Measurements from ENCODE around the gene FADS6. TPM values are rescaled to one million over a fixed set of nuclear protein-coding genes. Genes with fewer than 3 reads are reported as not detected.

Gene FADS6
- not detected in 2 replicates for total RNA-seq

GRCh38 chr17:74892974-74893911 lies at the start of gene FADS6:
TSS of gene FADS6 (minus strand) at chr17:74893633. CDS start at chr17:74893595, 38 bp downstream.

GRCh38 chr17:74935585-74936469 lies 42.4 kb upstream of the FADS6 start, which contains the start of gene OTOP3:
TSS of gene OTOP3 (plus strand) at chr17:74935898. CDS start at chr17:74935922, 24 bp downstream.

GRCh38 chr17:74924250-74924948 lies 31.0 kb upstream of the FADS6 start, which contains the start of gene OTOP2:
TSS of gene OTOP2 (plus strand) at chr17:74924273. CDS start at chr17:74924633, 360 bp downstream.

GRCh38 chr17:74922694-74923537 lies 29.5 kb upstream of the FADS6 start, which contains the start of gene USH1G:
TSS of gene USH1G (minus strand) at chr17:74923255. CDS start at chr17:74923073, 182 bp downstream.

GRCh38 chr17:74872313-74873036 lies 21.0 kb downstream of the FADS6 start, which contains the start of gene FDXR:
TSS of gene FDXR (minus strand) at chr17:74872994. CDS start at chr17:74872944, 50 bp downstream.

GRCh38 chr17:74859459-74860228 lies 33.8 kb downstream of the FADS6 start, which contains the start of gene GRIN2C:
TSS of gene GRIN2C (minus strand) at chr17:74859885. CDS start at chr17:74855092, 4,793 bp downstream.

Other genes with a start within 250 kb of the FADS6 start
- gene CD300LF, start 180.7 kb downstream of the FADS6 start, total RNA-seq: not detected in 2 replicates
- under 0.01 and 0.46 TPM in 2 replicates for gene RAB37, start 156.4 kb downstream of the FADS6 start, total RNA-seq
- gene NHERF1, start 145.0 kb downstream of the FADS6 start, total RNA-seq: 12.7 and 14.9 TPM in 2 replicates
- 36.1 and 36.5 TPM in 2 replicates for gene NAT9, start 117.3 kb downstream of the FADS6 start, total RNA-seq
- gene GRIN2C, start 33.7 kb downstream of the FADS6 start, total RNA-seq: under 0.01 TPM in 1 of 2 replicates, not detected in the other
- 56.5 and 64.3 TPM in 2 replicates for gene FDXR, start 20.6 kb downstream of the FADS6 start, total RNA-seq
- not detected in 2 replicates for gene USH1G, start 29.6 kb upstream of the FADS6 start, total RNA-seq
- not detected in 2 replicates for gene OTOP2, start 30.6 kb upstream of the FADS6 start, total RNA-seq
- gene OTOP3, start 42.3 kb upstream of the FADS6 start, total RNA-seq: not detected in 2 replicates
- 12.3 and 21.7 TPM in 2 replicates for gene HID1, start 79.1 kb upstream of the FADS6 start, total RNA-seq
- 13.4 and 18.8 TPM in 2 replicates for gene CDR2L, start 94.0 kb upstream of the FADS6 start, total RNA-seq
- gene MRPL58, start 119.0 kb upstream of the FADS6 start, total RNA-seq: 45.1 and 46.4 TPM in 2 replicates
- gene ATP5PD, start 153.3 kb upstream of the FADS6 start, total RNA-seq: 221 and 285 TPM in 2 replicates
- 10.1 and 13.2 TPM in 2 replicates for gene KCTD2, start 153.6 kb upstream of the FADS6 start, total RNA-seq
- 8.8 and 16.9 TPM in 2 replicates for gene SLC16A5, start 194.3 kb upstream of the FADS6 start, total RNA-seq
- 1.6 and 2.0 TPM in 2 replicates for gene ARMC7, start 216.3 kb upstream of the FADS6 start, total RNA-seq
- gene NT5C, start 238.1 kb upstream of the FADS6 start, total RNA-seq: 28.1 and 57.2 TPM in 2 replicates